Erythroblast (primary cell): ENCODE data around the gene IDI2.
"Not testable (repeated sequence)": the region's sequence is repeated elsewhere in the genome, so short reads cannot be mapped to it uniquely, and the experiment has no call there.

Experiments
- DNase-seq, 2 experiments: peaks; one replicate each; lab custom pipeline; 2025; lab: John Stamatoyannopoulos, UW
- GATA1 ChIP-seq: IDR thresholded peaks from 2 replicates; pipeline ENCODE4 v1.6.1; 2011; ENCODE audit warnings: low read depth, mild to moderate bottlenecking, control low read depth, low read length, moderate library complexity
- POLR2A ChIP-seq: IDR thresholded peaks from 2 replicates; pipeline ENCODE4 v1.6.1; 2011; ENCODE audit warnings: mild to moderate bottlenecking, low read length

The IDI2 gene

DNA sequence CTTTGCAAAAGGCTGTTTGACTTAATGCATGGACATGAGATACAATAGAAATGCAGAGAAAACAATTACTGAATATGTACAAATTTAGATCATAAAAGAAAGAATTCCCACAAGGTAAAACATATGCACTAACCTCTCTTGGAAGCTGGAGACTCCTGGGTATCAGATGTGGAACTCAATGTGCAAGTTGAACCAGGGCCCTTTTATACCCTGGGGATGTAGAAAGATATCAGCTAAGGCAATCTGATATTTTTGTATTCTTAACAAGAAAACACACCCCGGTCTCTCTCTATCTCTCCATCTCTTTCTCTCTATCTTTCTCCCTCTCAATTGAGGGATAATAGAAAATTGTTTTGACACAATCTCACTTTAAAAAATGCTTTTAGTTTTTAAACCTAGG is at the start of gene IDI2:
Gene IDI2 (minus strand): TSS at position 177 of the 400 bp plus-strand sequence. CDS start 1,136 bp downstream, outside the sequence.
- DNase-seq = no peak
- TF ChIP-seq GATA1 (no peak), POLR2A (no peak)

- TF ChIP-seq POLR2A (no peak), GATA1 (no peak)
Measured at GRCh38 chr10:1074748-1075308, 49.2 kb upstream of the IDI2 start.

DNA sequence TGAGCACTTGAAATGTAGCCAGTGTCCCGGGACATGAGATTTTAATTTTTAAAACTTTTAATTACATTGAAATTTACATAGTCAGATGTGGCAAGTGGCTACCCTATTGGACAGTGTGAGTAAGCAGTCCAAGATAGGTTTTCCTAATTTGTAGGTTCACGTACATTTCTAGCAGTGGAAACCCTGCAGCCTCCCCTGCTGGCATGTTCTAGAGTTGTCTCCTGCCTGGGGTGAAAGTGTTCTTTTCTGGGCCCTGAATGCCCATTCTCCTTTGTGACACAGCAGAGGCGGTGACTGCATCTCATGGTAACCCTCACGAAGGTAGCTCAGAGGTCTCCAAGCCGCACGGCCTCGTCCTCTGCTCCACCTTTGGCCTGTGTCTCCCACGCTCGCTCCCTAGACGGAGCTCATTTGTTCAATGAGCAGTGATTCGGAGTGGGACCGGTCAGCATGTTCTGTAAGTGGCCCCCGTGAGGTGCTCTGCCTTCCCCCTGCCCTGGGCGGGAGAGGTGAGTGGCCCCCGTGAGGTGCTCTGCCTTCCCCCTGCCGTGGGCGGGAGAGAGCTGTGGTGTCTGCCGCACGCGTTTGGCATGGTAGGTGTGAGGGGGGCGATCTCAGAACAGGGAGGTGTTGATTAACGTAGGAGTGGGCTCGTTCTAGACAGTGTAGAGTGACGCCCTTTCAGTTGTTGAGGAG is 48.5 kb upstream of the IDI2 start:
- peak in 1 of 2 experiments; percentile 8 for DNase-seq
- no peak for TF ChIP-seq GATA1
- TF ChIP-seq POLR2A = no peak

More at GRCh38 chr10:1074748-1075308, 49.2 kb upstream of the IDI2 start:
- DNase-seq = peak; percentile 23 to 30

GRCh38 chr10:1070919-1071318 is 45.3 kb upstream of the IDI2 start:
- no peak for TF ChIP-seq GATA1
- no peak for DNase-seq

GRCh38 chr10:1068380-1069361 is 43.0 kb upstream of the IDI2 start:
- no peak for TF ChIP-seq POLR2A
- no peak for TF ChIP-seq GATA1
- DNase-seq = no peak

- not testable (repeated sequence) for DNase-seq
Measured at GRCh38 chr10:1066734-1067133, 41.1 kb upstream of the IDI2 start.

- no peak for DNase-seq
- TF ChIP-seq POLR2A (no peak), GATA1 (no peak)
Measured at GRCh38 chr10:1064964-1065247, 39.2 kb upstream of the IDI2 start.

- no peak for TF ChIP-seq GATA1
- no peak for TF ChIP-seq POLR2A
Measured at GRCh38 chr10:1063232-1063865, 37.7 kb upstream of the IDI2 start.

GRCh38 chr10:1061930-1062774 is 36.5 kb upstream of the IDI2 start:
- DNase-seq = no peak
- TF ChIP-seq GATA1 (no peak), POLR2A (no peak)

More at GRCh38 chr10:1063232-1063865, 37.7 kb upstream of the IDI2 start:
- DNase-seq = no peak

- TF ChIP-seq POLR2A (no peak), GATA1 (no peak)
- DNase-seq = no peak
Measured at GRCh38 chr10:1059902-1060301, 34.2 kb upstream of the IDI2 start.

GRCh38 chr10:1058017-1058416 is 32.4 kb upstream of the IDI2 start:
- TF ChIP-seq POLR2A = peak; percentile 29
- TF ChIP-seq GATA1 = no peak
- peak; percentile 22 to 31 for DNase-seq

DNA sequence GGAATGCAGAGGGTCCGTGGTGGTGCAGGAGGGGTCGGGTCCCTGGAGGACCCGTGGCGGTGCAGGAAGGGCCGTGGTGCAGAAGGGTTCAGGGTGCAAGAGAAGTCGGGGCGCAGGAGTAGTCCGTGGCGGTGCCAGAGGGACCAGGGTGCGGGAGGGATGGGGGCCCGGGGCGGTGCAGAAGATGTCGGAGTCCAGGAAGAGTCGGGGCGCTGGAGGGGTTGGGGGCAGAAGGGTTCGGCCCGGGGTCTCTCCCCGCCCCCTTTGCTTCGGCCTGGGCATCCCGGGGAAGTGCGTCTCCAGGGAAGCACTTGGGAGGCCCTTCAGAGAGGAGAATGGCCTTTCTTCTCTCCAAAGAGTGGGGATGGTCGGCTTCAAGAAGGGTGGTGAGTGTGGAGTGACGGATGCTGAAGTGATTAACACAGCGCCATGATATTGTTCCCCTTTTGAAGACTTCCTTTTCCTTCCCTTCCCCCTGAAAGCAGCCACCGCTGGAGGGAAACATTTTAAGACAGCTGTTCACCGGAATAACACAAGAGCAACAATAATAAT is 31.5 kb upstream of the IDI2 start:
- peak; percentile 47 to 48 for DNase-seq
- TF ChIP-seq POLR2A (no peak), GATA1 (no peak)

DNA sequence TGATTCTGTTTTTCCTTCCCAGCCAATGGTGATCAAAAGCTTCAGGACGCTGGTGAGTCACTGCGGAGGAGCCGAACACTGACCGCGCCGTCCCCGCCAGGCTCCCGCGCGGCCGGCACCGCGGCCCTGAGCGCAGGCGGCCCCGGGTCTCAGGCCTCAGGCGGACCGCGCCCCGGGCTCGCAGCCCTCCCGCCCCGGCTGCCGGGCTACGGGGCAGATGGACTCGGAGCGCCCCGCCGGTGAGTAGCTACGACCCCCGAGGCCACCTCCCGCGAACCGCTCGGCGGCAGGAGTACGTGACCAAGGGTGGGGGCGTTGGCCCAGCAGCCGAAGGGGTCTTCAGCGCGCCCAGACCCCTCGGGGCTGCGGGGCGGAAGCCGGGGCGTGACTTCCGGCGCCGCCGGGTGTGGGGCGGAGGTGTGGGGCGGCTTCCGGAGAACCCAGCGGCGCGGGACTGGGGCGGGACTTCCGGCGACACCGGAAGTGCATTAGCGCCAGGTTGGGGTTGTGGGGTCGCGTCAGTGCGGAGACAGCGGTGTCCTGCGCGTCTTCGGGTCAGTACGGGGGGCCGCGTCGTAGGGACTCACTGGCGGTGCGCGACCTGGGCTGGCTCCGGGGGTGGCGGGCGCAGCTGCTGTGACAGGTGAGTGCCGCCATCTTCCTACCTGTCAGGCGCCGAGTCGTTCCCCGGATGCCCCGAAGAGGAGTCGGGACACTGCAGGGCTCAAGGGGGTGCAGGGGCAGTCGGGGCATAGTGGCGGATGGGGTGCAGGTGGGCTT is 30.9 kb upstream of the IDI2 start, which contains the start of gene WDR37:
Gene WDR37 (plus strand): TSS at position 60 of the 780 bp plus-strand sequence. CDS start 15,771 bp downstream, outside the sequence.
- TF ChIP-seq GATA1 (no peak), POLR2A (peak; percentile 83)
- peak; percentile 89 to 92 for DNase-seq
